ENCODE data around the gene DHPS.

DHPS gene

DNA sequence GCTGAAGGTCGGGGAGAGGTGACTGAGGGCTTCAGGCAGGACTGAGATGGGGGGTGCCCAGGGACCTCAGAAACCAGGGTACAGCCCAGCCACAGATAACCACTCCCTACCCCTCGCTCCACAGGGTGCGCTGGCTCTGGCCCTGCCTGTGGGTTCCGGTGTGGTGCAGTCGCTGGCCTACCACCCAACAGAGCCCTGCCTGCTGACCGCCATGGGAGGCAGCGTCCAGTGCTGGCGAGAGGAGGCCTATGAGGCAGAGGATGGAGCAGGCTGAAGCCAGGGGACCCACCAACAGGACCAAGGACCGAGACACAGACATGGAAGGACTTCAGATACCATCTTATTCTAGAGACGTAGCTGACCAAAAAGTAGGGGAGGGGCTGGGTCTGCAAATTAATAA lies 6.3 kb downstream of the DHPS start:
- DNase-seq (ENCODE audit: low spot score), result no peak

DNA sequence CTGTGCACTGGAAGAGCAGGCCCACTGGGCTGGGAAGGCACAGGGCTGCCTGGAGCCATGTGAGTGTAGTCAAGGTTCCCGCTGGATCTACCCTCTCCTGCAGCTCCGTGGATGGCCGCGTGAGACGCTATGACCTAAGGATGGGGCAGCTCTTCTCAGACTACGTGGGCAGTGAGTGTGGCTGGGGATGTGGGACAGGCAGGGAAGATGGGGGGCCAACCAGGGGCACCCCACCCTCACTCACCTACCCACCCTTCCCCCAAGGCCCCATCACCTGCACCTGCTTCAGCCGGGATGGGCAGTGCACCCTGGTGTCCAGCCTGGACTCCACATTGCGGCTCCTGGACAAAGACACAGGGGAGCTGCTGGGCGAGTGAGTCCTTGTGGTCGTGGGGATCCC lies 8.9 kb downstream of the DHPS start:
- DNase-seq (ENCODE audit: low spot score), result no peak

DNA sequence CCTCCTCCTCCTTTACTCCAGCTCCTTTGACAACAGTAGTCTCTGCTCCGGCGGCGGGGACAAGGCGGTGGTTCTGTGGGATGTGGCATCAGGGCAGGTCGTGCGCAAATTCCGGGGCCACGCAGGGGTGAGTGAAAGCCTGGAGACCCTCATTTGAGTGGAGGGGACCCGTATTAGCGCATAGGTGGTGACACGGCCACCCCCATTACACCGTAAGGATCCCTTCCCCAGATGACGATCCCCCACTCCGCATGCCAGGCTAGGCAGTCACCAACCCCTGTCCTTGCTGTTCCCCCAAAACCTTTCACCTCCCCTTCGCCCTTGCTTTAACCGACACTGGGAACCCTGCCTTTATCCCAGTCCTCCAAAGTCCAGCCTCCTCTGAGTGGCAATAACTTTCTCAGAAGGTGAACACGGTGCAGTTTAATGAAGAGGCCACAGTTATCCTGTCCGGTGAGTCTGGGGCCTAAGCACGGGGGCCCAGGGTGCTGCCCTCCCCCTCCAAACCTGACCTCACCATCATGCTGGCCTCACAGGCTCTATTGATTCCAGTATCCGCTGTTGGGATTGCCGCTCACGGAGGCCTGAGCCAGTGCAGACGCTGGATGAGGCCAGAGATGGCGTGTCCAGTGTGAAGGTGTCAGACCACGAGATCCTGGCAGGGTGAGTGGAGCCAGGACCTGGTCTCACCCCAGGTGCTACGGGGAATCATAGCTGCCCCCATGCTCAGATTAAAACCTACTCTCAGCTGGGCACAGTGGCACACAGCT lies 11.3 kb downstream of the DHPS start:
- no peak for DNase-seq (ENCODE audit: low spot score)

DNA sequence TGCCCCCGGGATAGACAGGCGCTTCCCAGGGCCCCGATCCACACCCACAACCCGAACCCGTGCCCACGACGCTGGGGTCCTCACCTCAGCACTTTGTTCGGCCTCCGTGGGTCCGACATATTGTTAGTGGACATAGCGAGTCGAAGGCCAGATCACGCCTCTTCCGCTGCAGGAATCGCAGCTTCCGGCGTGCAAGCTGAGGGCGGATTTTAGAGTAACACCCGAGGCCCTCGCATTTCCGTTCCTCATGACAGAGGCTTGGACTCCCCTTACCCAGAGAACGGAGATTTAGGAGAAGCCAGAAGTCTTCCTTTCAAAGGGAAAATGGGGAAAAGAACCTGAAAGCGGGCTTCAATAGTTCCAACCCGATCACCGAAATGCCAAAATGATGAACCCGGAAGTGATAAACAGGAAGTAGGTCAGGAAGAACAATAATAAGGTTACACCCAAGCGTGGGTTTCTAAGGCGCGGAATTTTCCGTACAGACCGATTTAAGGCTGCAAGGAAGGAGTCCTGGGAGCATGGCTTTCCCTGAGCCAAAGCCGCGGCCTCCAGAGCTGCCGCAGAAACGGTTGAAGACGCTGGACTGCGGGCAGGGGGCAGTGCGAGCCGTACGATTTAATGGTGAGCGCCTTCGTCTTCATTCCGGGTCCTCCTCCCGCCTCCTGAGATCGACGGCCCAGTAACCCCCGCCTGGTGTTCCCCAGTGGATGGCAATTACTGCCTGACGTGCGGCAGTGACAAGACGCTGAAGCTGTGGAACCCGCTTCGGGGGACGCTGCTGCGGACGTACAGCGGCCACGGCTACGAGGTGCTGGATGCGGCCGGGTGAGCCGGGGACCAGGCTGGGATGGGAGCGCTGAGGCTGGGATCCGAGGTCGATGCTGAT lies 12.2 kb downstream of the DHPS start:
- peak; percentile 88 for DNase-seq (ENCODE audit: low spot score)

DNA sequence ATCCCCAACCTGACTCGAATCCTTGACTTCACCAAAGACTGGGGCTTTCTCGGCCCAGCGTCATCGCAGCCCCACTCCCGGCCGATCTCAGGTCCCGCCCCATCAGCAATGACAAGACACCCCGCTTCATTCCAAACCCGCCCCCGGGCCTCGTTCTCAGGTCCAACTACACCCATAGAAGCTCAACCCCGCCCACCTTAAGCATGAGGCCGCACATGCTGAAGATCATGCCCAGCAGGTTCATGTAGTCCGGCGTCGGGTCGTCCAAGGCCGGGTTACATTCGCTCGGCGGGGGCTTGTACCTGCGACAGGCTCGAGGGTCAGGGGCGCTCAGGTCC lies 12.8 kb downstream of the DHPS start:
- DNase-seq (ENCODE audit: low spot score), result peak; percentile 34

DNA sequence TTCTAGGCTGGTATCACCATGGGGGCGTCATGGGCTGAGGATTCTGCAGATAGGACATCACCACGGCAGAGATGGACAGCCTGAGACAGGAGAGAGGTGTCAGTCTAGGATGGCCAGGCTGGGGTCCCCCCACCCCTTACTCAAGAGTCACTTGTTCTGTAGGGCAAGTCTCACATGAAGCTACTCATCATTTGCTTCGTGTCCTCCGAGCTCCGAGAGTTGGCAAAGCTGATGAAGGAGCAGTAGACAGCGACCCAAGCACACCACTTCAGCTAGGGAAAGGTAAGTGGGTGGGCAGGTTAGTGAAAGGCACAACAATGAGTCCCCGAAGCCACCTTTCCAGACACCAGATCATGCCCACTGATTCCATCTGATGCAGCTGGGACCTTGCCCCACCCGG lies 13.3 kb downstream of the DHPS start:
- DNase-seq (ENCODE audit: low spot score), result no peak

DNA sequence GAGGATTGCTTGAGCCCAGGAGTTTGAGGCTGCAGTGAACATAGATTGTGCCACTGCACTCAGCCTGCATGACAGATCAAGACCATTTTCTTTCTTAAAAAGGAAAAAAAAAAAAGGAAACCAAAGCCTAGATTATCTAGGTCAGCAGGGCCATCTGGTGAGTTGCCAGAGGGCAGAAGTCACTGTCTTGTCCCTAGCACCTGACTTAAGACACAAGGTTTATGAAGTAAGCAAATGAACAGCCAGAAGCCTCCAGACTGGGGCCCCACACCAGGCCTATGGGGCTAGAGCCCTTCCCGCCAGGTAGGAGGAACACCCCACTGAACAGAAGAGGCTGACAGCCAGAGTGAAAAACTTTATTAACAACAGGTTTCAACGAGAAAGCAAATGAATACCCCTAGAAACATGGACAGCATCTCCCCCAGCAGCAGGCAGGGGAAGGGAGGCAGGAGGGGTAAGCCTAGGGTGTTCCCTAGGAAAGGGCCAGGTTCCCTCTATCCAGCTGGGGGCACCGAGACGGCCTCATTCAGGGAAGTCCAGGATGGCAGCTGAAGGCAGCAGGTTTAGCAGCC lies 13.9 kb downstream of the DHPS start:
- no peak for DNase-seq (ENCODE audit: low spot score)

DNA sequence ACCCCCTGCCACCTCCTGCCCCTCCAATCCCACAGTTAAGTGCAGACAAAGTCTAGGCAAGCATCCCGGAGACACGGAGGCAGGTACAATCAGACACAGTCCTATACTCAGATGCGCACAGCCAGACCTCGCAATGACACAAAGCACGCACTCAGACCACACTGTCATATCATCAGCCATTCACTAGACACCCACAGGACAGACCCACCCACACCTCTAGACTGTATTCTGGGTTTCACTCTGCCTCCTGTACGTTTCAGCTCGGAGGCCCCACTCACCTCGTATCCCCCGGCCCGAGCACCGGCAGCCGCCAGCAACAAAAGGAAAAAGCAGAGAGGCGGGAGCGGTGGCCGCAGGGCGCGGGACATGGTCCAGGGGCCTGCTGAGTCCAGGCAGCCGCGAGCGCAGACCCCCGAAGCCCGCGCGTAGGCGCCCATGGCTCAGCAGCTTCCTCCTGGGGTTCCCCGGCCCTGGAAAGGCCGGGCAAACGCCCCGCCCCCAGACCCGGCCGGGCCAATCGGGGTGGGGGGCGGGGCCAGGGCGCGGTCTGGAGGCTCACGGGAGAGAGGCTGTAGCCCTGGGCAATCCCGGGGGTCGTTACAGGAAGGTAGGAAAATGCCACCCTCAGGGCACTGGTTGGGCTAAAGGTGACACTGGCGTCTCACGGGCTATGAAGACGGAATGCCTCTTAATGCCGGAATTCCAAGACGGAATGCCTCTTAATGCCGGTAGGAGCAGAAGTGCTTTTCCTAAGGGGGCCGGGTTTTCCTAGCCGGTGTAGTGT lies 15.2 kb downstream of the DHPS start, which contains the start of the genes MAN2B1 and WDR83:
Gene MAN2B1, minus strand, starts transcription at position 478 of the 784 bp plus-strand sequence. Its CDS starts 41 bp downstream, at position 437.
Gene WDR83, plus strand, starts transcription at position 543 of the 784 bp plus-strand sequence. CDS start 2,984 bp downstream, outside the sequence.
- peak; percentile 77 for DNase-seq (ENCODE audit: low spot score)

DNA sequence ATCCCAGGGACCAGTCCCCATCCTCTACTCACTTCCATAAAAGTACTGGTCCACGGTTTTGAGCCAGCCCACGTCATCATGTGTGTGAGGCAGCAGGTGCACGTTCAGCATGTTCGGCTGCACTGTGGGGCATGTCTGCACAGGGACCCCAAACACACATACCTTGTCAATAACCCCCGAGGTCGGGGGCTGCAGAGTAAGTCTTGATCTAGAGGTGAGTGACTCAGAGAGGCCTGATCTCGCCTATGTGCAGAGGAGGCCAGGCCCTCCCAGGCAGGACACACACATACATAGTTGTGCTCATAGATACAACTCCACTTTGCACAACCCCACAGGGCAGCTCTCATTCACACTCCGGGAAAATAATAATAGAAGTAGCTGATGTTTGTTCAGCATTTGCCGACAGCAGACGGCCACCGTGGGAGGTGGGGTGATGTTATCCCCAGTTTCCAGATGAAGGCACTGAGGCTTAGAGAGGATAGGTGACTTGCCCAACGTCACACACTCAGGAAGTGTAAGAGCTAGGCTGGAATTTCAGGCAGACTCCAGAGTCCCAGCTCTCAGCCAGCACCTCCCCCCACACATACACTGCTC lies 15.9 kb downstream of the DHPS start:
- no peak for DNase-seq (ENCODE audit: low spot score)

DNA sequence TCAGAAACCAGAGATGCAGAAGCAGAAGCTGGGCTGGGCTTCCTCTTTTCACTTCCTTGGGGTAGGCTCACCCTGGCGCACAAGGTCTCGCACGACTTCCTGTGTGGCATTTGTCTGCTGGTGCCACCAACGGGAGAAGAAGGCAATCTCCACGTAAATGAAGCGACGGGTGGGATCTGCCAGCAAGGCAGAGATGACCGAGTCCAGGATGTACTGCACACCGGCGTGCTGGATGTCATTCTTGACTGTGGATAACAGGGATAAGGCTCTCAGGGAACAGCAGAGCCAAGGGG lies 16.5 kb downstream of the DHPS start:
- no peak for DNase-seq (ENCODE audit: low spot score)

DNA sequence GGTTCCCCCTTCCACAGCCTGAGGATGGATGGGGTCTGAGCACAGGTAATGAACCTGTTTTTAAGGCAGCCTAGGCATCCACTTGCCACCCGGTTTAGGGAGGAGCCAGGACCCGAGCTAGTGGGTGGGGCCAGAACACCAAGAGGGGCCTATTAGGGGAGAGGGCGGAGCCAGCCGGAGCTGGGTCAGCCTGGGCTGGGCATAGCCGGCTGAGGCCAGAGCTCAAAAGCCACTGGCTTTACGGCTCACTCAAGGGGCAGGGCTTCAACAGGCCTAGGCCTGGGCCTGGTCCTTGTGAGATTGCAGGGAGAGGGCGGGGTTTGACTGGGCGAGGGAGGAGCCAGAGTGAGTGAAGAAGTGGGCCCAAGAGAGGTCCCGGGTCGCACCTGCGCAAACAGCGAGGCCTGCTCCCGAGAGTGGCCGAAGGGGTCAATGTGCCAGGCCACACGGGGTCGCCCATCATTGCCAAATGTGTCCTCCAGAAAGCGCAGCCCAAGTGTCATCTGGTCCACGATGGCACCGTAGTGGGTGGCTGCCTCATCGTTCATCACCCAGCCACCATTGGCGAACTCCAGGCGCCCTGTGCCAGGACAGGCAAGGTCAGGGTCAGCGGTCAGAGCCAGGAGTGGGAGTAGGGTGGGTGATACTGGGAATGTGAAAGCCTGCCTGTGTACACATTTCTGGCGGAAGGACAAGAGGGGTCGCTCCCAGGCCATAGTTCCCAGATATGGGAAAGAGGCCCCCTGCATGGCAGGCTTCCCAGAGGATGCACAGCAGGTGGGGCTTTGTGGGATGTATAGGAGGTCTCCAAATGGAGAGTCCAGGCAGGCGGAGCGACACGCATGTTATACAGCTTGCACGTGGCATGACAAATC lies 17.0 kb downstream of the DHPS start:
- DNase-seq (ENCODE audit: low spot score), result no peak

DNA sequence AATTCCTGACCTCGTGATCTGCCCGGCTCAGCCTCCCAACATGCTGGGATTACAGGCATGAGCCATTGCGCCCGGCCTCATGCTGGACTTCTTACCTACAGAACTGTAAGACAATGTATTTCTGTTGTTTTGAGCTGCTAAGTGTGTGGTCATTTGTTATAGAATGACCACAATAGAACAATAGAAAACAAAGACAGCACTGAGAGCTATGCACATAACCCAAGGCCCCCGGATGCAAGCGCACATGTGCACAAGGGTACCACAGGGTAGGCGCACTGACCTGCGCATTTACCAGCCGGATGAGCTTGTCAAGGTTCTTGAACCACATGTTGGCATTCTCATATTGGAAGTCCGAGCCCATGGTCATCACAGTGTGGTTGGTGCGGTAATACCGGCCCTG lies 20.7 kb downstream of the DHPS start:
- DNase-seq (ENCODE audit: low spot score), result peak; percentile 47

DNA sequence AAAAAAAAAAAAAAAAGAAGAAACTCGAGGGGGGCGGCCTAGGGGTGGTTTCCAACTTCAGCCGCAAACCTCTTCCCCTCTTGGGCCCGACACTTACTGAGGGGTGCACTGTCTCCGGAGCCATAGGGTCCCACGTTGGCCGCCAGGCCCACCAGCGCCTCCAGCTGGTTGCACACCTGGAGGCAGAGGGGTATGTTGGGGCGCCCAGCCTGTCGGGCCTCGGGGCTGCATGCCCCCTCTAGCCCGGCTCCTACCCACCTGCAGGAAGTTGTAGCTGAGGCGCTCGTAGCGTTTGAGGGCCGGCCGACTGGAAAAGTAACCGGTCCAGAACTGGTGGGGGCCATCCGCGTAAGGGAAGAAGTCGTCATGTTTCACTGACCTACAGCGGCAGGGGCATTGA lies 23.7 kb downstream of the DHPS start:
- DNase-seq (ENCODE audit: low spot score), result no peak

DNA sequence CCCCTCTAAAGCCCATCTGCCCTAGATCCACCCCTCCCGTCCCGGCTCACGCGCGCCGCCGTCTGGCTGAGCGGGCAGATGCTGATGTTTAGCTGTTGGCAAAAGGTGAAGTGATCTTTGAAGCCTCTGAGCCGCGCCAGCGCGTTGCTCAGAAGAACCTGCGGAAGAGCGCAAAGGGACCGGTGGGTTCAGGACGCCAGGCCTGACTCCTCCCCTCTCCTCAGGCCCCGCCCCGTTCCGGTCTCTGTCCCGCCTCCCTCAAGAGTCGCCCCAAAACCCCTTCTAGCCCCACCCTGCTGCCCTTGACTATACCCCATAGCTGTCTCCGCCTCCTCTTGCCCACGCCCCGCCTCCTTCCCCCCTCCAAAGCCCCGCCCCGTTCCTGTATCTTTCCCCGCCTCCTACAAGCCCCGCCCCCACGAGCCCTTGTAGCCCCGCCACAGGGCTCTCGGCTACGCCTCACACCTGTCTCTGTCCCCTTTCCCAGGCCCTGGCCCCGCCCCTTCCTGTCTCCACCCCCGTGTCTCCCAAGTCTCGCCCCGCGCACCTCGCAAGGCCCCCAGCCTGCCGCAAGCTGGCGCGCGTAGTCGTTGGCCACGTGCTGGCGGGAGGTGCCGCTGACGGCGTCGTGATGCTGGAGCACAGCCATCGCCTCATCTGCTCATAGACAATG lies 24.6 kb downstream of the DHPS start:
- DNase-seq (ENCODE audit: low spot score), result no peak

DNA sequence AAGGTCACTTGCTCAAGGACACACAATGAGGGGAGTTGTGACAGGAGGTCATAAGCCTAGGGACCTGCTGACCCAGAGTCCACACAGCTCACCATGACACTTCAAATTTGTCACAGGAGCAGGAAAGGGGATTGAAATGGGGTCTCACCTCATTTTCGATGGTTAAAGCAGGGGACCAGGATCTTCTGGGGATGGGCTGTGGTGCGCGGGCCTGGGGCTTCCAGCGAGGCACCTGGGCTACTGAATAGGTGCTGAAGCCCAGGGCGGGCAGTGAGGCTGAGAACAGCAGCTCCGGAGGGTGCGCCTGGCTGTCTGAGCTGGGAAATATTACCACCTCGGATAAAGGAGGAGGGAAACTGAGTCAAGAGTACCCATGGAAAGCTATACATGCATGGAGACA lies 26.1 kb downstream of the DHPS start:
- DNase-seq (ENCODE audit: low spot score), result no peak

DNA sequence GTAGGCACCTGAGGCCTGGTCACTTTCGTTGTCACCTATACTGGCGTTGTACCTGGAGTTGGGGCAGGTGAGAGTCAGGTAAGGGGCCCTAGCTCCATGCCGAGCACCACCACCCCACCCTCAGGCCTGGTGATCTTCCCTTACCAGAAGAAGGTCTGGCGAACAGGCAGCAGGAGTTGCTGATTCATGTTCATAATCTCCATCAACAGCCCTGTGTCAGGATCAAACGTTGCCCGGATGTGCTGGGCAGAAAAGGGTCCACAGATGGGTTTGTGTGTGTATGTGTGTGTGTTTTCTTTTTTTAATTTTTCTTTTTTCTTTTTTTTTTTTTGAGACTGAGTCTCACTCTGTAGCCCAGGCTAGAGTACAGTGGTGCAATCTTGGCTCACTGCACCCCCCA lies 29.5 kb downstream of the DHPS start:
- no peak for DNase-seq (ENCODE audit: low spot score)

DNA sequence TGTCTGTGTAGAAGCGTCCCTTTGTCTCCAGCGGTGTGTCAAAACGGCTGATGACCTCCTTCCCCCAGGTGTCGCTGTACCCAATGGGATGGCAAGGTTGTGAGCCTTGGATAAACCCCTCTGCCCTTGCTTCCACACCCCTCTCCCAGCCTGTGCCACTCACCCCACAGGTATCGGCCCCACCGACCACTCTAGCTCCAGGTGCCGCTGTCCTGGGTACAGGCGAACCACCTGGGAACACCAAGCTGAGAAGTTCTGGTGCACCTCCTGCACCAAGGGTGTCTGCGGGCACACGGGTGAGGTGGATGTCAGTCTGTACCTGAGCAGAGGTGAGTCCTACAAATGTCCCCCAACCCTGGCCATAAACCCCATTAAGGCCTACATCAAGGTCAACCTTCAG lies 31.7 kb downstream of the DHPS start:
- no peak for DNase-seq (ENCODE audit: low spot score)

DNA sequence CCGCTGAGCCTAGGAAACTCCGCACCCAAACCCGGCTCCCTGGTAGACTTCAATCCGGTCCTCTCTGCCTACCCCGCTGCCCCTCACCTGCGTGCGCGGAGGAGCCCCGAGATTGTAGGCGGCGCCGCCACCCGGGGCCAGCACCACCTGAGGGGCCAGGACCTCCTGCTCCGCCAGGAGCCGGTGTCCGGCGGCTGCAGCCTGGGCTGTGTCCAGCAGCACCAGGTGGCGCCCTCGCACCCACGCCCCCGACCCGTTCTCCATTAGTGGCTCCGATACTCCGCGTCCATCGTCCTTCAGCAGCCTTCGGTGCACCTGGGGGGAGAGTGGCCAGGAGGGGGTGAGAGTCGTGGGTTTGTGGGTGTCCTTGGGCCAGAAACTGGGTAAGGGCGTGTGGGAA lies 33.6 kb downstream of the DHPS start:
- no peak for DNase-seq (ENCODE audit: low spot score)

DNA sequence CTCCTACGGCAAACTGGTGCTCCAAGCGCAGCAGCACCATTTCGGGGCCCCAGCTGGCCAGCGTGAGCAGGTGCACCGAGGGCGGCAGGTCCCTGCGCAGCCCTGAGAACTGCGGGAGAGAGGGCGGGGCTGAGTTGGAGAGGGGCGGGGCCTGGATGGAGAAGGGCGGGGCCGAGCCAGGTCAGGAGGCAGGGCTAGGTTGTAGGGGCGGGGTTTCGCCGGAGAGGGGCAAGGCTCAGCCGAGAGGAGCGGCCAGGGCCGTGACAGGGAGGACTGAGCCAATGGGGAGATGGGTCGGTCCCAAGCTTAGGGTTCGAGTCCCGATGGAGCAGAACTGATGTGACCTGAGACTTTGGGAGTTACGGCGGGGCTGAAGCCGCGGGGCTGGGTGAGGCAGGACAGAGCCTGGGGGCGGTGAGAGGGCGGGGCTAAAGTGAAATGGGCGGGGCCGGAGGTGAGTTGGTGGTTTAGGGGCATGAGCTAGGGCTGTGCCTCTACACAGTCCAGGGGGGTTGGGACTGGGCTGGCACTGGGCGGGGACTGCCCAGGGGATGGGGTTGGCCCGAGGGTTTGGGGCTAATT lies 34.1 kb downstream of the DHPS start:
- no peak for DNase-seq (ENCODE audit: low spot score)

DNA sequence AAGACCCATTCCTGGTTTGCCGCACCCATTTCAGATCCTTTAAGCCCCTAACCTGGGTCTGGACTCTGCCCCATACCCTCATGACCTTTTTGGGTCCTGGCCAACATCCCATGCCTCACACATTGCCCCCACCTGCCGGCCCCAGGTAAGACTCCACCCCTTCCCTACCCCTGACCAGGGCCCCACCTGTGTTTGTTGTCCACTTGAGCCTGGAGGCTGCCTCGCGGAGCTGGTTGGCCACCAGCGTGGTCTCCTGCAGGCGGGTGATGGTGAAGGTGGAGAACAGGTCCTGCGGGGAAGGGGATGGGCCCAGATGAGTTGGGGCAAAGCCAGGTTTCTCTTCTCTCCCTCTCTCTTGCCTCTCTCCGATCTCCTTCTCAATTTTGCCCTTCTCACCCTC lies 34.6 kb downstream of the DHPS start:
- DNase-seq (ENCODE audit: low spot score), result no peak

Data from putamen (tissue), 1 donor.